Pons (tissue), 1 donor: ENCODE data around the gene LASP1NB.

Experiments used
- DNase-seq: peaks from one replicate; pipeline ENCODE4 v3.0.0-alpha.2; 2016; ENCODE audit warnings: low spot score

LASP1NB gene

DNA sequence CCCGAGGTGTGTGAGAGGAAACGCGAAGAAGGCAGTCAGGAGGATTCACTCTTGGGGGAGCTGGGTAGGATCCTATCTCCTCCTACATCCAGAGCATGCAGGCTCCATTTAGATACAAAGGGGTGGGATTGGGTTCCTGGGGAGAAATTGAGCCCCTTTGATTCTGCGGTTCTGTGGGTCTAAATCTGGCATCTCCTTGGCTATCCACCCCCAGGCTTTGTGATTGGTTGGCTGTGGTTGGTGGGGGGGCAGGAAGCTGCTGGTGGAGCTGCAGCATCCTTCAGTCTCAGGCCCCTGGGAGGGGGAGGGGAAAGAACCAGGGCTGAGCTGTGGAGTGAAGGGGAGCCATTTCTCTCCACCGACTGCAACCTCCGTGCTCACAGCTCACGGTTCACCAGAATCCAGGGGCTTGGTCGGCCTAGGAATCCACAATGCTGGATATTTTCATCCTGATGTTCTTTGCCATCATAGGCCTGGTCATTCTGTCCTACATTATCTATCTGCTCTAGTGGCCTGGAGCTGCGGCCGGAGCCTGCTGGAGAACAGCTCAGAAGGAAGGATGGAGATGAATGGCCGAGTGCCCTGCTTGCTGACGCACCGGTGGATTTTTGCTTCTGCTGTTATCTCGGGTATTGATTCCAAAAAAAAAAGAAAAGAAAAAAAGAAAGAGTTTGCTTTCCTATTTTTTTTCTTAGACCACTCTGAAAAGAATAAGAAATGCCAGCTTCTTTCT is at the start of gene LASP1NB:
TSS of gene LASP1NB (plus strand) at position 352 of the 733 bp plus-strand sequence.
- DNase-seq: peak; percentile 91

DNA sequence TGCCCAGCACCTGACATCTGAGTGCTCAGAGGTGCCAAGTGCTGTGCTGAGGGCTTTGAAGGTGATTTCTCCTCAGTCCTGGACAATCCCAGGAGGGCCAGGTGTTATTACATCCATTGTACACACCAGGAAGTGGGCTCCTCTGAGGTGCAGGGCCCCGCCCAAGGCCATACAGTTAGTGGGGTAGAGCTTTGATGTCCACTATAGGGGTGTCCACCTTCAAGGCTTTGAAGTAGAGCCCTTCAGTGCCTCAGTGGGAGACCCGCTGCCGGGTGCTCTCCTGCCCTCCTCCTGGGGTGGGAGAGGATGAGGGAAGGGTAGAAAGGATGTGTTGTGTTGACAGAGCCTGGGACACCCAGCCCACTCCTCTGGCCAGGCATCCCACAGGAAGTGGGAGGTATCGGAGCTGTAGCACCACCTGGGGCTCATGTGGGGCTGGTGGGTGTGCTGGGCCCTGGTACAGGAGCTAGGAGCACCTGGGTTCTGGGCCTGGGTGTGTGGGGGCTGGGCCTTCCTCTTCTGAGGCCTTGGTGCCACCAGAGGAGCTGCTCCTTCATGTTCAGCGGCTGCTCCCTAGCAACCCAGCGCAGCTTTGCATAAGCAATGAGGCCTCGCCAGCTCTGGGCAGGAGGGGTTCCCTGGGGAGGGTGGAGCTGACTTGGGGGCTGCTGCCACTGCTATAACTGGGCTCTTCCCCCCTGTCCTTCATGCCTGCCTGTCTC is 48.1 kb upstream of the LASP1NB start:
- DNase-seq: no peak

DNA sequence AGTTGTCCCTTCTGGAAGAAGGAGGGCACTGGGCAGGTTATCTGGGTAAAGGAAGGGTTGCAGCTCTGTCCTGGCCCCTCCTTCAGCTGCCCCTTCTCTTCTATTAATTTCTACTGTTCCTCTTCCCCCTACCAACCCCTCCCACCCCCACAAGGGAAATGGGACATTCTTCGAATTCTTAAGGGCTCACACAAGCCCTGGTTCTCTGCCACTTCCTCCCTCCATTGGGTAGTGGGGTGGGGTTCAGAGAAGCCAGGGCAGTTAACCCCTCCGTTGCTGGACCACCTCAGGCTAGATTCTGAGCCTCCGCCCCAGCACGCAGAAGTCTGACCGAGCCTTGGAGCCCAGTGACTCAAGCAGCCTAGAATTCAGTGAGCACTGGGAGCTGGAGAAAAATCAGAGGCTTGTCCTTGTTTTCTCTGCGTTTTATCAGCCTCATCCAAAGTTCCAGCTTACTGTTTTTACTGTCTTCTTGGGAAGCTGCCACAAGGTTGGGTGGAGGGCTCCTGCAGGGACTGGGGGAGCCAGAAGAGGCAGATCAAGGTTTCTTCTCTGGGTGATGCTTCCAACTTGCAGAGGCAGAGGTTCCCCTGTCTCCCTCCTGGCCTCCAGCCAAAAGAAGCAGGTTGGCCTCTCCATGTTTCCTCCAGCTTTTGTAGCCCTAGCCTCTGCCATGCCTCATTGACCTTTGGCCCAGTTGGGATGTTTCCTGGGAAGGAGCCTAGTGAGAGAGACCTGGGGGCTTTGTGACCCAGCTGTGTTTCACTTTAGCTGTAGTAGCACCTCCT is 45.3 kb upstream of the LASP1NB start:
- no peak for DNase-seq

DNA sequence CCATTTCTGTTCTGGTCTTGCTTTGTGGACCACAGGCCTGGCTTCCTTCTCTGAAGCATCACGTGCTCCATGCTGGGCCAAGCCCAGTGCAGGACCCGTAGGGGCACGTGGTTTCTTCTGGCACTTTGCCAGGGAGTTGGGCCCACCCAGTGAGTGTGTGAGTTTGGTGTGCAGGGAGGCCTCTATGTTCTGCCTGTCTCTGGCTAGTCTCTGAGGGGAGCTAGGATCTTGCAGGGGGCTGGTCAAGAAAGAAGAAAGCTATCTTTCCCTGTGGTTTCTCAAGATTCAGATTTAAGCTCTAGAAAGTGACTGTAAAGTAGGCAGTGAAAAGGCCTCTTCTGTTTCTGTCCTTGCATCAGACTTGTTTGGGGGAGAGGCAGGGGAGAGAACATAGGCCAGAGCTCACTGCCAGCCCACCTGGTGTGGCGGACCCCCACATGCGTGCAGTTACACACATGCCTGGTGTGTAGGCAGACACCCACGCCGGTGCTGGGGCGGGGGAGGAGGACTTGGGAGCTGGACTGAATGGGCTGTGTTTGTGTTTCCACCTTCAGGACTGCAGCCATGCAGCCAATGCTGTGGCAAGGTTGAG is 43.7 kb upstream of the LASP1NB start:
- peak; percentile 40 for DNase-seq

DNA sequence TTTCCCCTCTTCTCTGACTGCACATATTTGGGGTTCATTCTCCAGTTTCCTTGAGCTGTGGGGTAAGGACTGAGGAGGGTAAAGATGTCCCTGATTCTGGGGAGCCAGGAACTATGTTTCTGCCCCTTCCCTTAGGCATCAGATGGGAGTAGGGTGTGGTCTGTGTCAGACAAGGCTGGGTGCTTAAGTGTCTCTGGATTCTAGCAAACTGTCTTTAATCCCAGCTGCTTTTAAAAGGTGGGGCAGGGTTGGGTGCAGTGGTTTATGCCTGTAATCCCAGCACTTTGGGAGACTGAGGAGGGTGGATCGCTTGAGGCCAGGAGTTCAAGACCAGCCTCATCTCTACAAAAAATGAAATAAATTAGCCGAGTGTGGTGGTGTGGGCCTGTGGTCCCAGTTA is 42.5 kb upstream of the LASP1NB start:
- no peak for DNase-seq

DNA sequence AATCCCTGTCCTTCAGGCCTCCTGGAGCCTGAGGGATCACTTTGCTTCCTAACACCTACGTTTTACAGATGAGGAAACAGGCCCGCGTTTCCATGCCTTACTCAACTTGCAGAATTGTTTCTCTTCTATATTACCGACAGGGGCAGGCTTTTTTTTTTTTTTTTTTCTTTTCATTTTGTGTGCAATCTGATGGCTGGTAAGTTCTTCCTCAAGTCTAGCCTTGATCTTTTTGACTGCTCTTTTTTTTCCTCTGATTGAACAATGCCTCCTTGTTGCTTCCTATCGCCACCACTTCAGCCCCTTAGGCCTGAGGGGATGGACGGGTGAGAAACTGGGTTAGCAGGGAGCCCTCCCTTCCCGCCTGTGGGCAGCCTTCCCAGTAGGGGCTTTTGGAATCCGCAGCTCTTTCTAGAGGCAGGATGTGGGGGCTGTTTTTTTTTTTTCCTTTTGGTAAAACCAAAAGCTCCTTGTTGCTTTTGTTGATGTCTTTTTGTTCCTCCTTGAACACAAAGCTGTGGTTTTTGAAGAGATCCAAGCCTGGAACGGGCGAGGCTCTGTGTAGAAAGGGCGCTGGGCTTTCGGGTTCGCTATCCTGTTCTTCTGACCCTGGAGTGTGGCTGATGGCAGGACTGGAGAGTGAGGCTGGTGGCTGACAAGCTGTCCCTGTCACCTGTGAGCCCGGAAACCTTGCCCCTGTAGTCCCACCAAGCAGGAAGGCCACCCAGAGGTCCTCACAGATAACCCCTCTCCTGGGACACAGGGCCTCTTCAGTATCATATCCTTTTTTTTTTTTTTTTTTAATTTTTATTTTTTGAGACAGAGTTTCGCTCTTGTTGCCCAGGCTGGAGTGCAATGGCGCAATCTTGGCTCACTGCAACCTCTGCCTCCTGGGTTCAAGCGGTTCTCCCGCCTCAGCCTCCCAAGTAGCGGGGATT is 41.6 kb upstream of the LASP1NB start:
- DNase-seq: peak; percentile 44

DNA sequence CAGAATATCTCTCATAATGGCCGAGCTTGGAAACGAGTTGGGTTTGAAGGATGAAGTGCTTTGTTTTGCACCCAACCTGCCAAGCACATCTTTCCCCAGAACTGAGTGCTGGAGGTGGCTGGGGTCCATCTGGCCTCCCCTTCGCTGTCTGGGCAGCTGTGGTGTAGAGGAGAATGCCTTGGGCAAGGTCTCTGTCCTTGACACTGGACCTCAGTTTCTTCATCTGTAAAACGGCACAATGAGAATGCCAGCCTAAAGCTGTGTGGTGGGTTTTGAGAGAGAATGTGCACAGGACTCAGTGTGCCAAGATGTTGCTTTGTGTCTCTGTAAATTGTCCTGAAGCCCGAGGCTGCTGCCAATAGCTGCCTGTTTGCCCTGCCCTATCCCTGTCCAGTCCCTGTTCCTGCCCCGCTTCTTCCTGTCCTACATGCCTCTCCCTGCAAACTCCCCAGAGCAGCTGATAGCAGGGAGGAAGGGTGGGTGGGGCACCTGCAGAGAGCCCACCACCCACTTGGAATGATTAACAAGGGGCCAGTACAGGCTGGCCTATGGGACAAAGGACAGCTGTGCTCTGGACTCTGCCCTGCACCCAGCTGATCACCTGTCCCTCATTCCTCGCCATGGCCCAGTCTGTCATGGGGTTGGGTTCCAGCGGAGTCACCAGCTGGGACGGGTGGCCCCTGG is 40.2 kb upstream of the LASP1NB start:
- DNase-seq: no peak

DNA sequence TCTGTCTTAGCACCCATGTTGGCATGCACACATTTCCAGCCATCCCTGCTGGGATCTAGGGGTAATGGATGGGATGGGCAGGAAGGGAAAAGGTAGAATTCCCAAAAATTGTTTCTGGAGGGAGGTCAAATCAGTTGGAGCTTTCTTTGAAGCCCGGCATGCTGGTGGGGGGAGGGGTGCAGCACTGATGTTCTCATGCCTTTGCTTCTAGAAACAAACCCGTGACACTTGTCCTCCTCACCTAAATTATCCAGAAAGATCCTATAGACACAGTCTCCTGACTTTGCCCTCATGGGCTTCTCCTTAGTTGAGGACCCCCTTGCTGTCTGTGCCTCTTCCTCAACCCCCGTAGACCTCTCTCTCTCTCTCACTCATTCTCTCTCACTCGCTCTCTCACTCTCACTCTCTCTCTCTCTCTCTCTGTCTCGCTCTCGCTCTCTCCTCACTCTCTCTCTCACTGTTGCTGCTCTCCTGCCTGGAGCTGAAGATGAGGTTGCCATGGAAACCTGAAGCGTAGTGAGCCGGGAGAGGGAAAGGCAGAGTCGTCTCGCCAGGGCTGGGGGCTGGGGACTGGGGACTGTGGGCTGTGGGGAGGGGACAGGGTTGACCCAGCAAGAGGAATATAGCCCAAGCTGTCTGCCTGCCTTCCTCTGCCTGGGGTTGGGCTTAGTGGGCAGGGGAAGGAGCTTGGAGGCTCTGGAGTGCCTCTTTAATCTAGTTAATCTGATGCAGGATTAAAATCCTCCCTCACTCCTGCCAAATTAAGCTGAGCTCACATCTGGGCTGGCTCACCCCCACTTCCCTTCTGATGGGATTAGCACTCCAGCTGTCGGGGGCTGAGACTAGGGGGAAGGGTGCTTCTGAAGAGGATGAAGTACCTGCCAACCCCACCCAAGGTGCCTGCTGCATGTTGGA is 39.4 kb upstream of the LASP1NB start:
- peak; percentile 67 for DNase-seq

DNA sequence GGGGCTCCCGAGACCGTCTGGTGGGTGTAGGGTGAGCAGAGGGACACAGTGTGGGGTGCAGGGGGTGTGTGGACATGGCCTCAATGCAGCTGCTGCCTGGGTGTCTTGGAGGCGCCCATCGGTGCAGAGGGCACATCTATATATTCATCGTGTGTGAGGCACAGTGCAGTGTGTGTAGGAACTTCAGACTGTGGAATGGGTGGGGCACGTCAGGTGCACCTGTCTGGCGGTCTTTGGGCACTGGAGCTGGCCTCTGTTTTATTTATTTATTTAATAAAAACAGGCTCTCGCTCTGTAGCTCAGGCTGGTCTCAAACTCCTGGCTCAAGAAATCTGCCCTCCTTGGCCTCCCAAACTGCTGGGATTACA is 38.8 kb upstream of the LASP1NB start:
- DNase-seq: no peak

DNA sequence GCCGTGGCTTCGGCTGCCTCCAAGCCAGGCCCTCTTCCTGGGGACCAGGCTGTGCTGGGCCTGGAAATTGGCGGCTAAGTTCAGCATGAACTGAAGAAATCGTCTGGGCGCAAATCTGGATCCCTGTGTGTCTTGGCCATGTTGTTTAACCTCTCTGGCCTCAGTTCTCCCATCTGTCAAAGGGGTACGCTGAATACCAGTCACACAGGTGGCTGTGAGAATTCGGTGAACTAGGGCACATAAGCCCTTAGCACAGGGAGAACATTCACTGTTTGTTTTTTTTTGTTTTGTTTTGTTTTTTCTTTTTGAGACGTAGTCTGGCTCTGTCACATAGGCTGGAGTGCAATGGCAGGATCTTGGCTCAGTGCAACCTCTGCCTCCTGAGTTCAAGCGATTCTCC is 36.6 kb upstream of the LASP1NB start:
- DNase-seq: no peak

DNA sequence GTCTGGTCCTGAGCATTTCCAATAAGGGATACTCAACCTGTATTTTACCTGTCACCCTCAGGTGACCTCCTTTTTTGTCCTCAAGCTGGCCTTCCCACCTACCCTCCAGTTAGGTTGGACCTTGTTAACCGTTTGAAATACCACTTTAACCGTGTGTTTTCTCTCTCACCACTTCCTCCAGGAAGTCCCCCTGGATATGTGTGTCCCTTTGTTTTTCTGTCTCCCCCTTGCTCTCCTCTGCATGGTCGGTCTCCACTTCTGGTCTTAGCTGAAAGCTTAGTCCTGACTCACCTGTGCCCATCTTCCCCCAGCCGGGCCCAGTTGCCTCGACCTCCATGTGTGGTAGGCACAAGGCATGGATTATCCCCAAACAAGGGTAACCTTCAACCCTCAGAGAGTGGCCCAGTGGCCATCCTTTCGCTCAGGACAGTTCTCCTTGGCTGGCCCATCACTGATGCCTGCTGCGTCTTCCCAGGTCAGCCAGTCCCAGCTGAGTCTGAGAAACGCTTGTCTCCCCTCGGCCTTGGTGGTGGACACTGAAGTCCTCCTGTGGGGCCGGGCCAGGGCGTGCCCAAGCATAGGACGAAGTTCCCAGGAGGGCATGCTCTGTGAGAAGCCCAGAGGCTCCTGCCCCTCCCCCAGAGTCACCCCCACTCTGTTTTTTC is 35.5 kb upstream of the LASP1NB start:
- no peak for DNase-seq

DNA sequence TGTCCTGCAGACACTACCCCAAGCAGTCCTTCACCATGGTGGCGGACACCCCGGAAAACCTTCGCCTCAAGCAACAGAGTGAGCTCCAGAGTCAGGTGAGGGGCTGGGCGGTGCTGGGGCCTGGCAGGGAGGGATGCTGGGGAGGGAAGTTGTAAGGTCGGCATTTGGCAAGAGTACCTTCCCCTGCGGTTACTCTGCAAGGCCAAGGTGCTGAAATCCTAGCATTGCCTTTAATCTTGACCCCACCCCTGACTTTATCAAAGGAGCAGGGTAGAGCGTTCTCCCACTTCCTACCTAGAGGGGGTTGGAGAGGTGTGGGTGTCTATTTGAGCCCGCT is 35.0 kb upstream of the LASP1NB start:
- no peak for DNase-seq

DNA sequence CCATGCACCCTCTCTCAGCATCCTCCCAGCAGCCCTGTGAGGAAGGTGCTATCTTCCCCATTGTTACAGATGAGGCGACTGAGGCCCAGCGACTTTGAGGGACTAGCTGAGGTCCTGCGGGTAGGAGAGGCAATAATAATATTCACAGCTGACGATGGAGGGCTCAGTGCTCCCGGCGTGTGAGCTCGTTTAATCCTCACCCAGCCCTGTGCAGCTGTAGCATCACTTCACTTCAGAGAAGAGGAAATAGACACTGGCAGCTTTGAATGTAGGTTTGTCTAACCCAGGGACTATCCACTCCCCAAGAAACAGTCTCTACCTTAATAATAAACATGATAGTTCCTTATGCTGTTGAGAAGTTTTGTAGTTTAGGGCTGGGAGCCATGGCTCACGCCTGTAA is 34.0 kb upstream of the LASP1NB start:
- no peak for DNase-seq

DNA sequence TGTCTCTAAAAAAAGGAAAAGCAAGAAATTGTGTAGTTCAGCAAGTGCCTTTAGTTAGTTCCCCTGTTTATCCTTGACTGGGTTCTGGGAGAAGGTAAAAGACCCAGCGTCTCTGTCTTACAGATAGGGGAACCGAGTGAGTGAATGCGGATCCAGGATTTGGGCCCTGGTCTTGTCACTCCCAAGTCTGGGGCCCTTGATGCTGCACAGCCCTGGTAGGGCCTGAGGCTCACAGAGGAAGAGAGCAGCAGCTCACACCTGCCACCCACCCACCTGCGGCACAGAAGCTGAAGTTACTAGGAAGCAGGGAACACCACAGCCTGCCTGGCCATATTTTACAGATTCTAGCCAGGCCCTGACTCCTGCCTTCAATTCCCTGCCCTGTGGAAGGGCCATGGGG is 33.3 kb upstream of the LASP1NB start:
- DNase-seq: no peak

DNA sequence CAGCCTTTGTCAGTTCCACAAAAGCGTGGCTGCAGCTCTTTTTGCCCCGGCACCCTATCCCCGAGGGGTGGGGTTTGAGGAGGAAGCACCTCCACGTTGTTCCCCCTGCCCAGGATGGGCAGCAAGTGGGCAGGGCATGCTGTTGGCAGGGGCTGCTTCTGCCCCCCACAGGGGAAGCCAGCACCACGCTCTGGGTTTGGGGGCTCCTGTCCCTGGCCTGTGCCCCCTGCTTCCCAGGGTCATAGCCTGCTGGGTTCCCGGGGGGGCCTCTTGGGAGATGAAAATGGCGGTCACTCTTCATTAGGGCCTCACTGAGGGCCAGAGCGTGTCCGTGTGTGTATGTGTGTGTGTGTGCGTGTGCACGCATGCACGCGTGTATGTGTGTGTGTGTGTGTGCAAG is 32.8 kb upstream of the LASP1NB start:
- no peak for DNase-seq

DNA sequence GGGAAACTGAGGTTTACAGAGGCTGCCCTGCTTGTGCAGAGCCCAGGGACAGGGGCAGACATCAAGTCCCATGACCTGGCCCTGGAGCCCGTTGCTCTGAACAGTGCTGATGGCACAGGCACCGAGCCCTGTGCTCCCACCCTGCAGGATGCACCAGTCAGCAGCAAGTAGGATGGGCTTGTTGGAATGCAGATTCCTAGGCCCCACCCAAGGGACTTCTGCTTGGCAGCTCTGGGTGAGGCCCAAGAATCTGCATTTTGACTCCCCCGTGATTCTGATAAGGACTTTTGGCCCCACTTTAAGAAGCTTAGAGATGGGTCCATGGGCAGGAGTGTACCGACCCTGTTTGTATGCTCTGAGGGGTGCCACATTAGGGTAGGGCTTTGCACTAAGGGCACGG is 32.3 kb upstream of the LASP1NB start:
- DNase-seq: no peak

DNA sequence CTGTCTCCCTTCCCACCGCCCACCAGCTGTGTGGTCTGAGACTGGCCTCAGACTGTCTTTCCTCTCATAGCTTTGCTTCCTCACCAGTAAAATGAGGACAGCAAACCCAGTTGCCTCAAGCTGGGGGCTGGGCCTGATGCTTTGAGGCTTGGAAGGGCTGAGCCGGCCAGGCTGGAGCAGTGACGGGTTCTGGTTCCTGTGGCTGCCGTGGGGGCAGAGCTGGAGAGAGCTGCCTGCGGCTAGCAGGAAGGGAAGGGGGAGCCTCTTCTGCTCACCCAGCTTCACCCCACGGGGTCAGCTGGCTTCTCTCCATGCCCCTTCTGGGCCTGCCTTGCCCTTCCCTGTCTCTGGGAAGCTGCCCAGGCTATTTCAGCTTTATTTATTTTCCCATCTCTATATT is 31.8 kb upstream of the LASP1NB start:
- peak; percentile 62 for DNase-seq

DNA sequence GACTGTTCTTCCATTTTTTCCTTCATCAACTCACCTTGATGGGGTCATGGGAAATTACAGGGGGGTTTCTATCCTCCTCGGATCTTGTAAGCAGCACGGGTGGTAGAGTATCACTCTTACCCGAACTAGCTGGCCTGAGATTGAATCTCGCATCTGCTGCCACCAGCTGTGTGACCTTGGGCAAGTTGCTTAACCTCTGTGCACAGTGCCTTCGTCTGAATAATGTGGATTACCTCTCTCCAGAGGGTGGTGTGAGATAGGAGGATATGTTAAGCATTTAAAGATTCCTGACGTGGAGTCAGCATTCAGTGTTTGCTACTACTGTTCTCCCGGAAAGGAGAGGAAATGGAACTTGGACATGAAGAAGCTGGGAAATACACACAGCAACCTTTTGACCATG is 31.1 kb upstream of the LASP1NB start:
- no peak for DNase-seq

DNA sequence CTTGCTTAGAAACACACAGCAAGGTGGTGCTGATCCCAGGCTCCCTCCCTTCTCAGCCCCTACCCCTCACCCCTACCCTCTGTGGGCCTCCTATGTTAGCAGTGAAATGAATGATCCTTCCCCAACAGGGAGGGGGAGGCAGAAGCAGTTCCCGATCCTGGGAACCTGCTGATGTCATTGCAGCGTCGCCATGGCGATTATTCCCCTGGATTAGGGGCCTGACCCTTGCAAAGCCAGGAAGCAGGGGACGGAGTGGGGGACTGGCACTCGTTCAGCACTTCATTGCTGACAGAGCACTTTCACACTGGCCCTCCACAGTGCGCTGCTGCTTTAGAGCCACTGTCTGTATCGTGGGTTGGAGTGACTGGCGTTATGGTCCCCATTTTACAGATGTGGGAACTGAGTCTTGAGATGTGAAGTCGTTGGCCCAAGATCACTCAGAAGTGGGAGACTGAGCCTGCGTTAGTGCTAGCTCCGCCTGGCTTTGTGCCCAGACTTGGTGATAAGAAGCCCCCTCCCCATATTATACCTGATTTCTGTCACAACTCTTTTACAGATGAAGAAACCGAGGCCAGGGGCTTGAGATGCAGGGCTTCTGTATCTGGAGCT is 29.0 kb upstream of the LASP1NB start:
- DNase-seq: no peak
